HG03342 (cell line): ENCODE data around the gene RASGRP4.
"Not testable (repeated sequence)": the region's sequence is repeated elsewhere in the genome, so short reads cannot be mapped to it uniquely, and the experiment has no call there.

Source experiments
- ATAC-seq: cut with Tn5 transposase; IDR thresholded peaks from one replicate; pipeline ENCODE4 v1.9.1; 2021; ENCODE audit warnings: mild to moderate bottlenecking, moderate library complexity; ENCODE audit not compliant: unreplicated experiment

The RASGRP4 gene

DNA sequence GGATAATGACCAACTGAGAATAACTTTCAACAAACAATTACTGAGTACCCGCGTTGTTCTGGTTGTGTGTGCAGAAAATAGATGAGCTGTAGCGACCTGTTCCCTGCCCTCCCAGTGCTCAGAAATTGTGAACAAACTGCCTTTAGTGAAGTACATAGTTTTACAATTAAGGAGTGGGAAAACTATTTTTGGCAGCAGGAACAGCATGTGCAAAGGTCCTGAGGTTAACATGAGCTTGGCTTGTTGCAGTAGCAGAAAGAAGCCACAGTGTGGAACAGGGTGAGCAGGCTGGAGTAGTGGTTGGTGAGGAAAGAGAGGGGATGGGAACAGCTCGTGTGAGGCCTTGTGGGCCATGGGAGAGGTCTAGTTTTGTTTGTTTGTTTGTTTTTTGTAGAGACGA lies 23.5 kb upstream of the RASGRP4 start:
- no peak for ATAC-seq

- no peak for ATAC-seq
These were observed 22.2 kb upstream of the RASGRP4 start for GRCh38 chr19:38448225-38448624.

GRCh38 chr19:38445362-38445761 lies 19.3 kb upstream of the RASGRP4 start:
- ATAC-seq = no peak

DNA sequence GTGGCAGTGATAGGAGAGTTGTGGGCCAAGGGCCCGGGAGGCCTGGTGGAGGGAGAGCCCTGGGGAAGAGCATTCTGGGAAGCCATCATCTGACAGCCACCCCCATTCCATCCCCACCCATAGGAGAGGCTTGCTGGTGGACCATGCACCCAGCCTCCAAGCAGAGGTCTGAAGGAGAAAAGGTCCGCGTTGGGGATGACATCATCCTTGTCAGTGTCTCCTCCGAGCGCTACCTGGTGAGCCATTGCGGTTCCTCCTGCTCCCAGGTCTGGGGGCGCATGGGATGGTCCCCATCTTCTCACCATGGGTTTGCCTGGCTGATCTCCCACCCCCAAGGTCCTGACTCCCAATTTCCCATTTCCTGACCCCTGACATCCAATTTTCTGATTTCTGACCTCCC lies 18.0 kb upstream of the RASGRP4 start:
- ATAC-seq = no peak

- no peak for ATAC-seq
These were observed 17.5 kb upstream of the RASGRP4 start for GRCh38 chr19:38443458-38443999.

- no peak for ATAC-seq
These were observed 16.7 kb upstream of the RASGRP4 start for GRCh38 chr19:38442736-38443135.

GRCh38 chr19:38441657-38442348 lies 15.8 kb upstream of the RASGRP4 start:
- ATAC-seq = no peak

GRCh38 chr19:38440592-38440991 lies 14.6 kb upstream of the RASGRP4 start:
- ATAC-seq = no peak

DNA sequence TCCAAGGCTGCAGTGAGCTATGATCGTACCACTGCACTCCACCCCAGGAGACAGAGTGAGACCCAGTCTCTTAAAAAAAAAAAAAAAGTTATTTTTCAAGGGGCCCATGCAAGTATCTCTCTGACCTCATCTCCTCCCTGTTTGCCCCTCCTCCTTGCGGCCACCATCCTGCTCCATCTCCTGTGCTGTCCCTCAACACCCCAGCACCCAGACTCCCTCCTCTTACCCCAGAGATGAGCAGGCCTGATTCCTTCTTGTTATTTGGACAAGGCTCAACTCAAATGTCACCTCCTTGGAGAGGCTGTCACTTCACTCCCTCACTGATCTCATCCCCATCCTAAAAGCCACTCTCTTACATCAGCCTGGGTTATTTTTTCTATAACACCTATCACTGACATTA lies 11.9 kb upstream of the RASGRP4 start:
- ATAC-seq = no peak

DNA sequence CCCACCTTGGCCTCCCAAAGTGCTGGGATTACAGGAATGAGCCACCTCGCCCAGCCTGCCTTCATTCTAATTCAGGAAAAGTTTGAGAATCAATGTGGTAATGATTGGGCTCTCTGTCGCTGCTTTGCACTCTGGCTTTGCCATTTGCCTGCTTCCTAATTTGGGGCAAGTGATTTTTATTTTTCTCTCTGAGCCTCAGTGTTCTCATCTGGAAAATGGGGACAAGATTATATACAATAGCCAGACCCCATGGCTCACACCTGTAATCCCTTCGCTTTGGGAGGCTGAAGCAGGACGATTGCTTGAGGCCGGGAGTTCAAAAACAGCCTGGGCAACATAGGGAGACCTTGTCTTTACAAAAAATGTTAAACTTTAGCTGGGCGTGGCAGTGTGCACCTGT lies 11.3 kb upstream of the RASGRP4 start:
- no peak for ATAC-seq

- ATAC-seq = no peak
These were observed 8.6 kb upstream of the RASGRP4 start for GRCh38 chr19:38434549-38435051.

- ATAC-seq = no peak
These were observed 7.3 kb upstream of the RASGRP4 start, which contains the start of gene RYR1 for GRCh38 chr19:38433268-38433733. TSS of gene RYR1 (plus strand) at chr19:38433691. CDS start at chr19:38433830, 139 bp downstream.

DNA sequence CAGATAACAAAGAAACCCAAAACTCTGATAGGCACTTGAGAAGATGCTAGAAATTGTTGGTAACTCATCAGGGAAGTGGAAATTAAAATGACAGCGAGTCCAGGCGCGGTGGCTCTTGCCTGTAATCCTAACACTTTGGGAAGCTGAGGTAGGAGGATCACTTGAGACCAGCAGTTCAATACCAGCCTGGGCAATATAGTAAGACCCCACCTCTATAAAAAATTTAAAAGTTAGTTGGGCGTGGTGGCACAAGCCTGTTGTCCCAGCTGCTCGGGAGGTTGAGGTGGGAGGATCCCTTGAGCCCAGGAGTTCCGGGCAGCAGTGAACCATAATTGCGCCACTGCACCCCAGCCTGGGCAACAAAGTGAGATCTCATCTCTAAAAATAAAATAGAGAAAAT lies 4.9 kb upstream of the RASGRP4 start:
- ATAC-seq = no peak

- no peak for ATAC-seq
These were observed 3.8 kb upstream of the RASGRP4 start for GRCh38 chr19:38429811-38430156.

- ATAC-seq = no peak
These were observed 3.2 kb upstream of the RASGRP4 start for GRCh38 chr19:38429055-38429810.

DNA sequence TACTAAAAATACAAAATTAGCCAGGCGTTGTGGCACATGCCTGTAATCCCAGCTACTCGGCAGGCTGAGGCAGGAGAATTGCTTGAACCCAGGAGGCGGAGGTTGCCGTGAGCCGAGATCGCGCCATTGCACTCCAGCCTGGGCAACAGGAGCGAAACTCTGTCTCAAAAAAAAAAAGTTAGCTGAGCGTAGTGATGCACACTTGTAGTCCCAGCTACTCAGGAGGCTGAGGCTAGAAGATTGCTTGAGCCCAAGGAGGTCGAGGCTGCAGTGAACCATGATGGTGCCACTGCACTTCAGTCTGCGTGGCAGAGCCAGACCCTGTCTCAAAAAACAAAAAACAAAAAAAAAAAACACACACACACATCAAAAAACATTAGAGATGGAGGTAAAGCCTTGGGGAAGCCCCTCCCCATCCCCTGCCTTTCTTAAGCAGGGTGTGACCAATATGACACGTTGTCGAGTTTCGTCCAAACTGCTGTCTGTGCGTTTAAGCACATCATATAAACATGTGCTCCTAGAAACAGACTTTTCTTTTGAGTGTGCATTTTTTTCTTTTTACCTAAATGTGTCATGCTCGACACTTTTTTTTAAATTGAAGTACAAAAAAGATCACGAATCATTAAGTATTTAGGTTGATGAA lies 1.1 kb upstream of the RASGRP4 start:
- not testable (repeated sequence) for ATAC-seq

DNA sequence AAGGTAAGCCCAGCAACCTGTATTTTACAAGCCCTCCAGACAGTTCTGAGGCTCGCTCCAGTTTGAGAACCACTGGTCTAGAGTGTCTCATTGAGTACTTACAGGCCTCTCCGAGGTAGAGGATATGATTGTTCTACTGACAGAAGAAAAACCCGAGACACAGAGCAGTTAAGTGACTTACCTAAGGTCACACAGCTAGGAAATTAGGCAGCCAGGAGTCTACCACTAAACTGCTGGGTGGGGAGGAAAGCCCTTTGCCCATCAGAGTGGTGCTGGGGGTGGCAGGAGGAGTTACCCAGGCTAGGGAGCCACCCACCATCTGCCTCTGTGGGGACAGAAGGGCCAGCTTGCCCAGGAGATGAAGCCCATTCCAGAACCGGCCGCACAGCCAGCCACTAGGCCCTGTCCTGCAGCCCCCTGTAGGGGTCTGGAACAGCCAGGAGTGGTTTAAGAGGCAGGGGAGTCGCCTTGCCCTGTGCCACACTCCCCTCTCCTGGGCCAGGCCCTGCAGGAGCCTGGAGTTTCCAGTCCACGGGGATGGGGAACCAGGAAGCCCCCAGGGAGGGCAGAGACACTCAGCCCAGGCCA lies 703 bp downstream of the RASGRP4 start:
- no peak for ATAC-seq

DNA sequence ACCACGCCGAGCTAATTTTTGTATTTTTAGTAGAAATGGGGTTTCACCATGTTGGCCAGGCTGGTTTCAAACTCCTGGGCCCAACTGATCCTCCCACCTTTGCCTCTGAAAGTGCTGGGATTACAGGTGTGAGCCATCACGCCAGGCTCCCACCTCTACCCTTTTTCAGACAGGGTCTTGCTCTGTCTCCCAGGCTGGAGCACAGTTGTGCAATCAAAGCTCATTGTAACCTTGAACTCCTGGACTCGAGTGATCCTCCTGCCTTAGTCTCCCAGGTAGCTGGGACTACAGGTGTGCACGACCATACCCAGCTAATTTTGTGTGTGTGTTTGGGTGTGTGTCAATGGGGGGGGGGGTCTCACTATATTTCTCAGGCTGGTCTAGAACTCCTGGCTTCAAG lies 1.7 kb downstream of the RASGRP4 start:
- ATAC-seq = no peak

DNA sequence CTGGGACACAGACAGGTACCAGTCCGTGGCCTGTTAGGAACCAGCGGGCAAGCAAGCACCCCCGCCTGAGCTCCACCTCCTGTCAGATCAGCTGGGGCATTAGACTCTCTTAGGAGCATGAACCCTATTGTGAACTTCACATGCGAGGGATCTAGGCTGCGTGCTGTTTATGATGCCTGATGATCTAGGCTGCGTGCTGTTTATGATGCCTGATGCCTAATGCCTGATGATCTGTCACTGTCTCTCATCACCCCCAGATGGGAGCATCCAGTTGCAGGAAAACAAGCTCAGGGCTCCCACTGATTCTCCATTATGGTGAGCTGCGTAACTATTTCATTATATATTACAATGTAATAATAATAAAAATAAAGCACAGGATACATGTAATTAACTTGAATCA lies 3.6 kb downstream of the RASGRP4 start:
- no peak for ATAC-seq

DNA sequence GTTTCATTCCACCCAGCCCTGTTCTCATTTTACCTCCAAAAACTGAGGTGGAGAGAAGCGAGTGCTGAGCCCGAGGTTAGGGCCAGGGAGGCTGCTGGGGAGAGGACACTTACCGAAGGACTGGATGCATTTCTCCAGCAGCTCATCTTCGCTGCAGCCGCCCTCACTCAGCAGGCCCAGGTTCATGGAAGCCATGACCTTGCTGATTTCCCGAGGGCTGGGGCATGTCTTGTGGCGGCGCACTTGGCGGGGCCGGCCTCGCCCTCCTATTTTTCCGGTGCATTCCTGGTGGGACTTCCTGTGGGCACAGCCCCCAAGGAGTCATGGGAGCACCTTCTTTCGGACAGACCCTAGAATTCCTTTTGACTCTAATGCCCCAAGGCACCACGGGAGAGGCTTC lies 4.2 kb downstream of the RASGRP4 start:
- no peak for ATAC-seq

- no peak for ATAC-seq
These were observed 5.1 kb downstream of the RASGRP4 start for GRCh38 chr19:38420935-38421334.
